Erythroblast (primary cell): ENCODE measurements around the gene CNOT6L.

Experiments
- GATA1 ChIP-seq: IDR thresholded peaks from 2 replicates; pipeline ENCODE4 v1.6.1; 2011; ENCODE audit warnings: low read depth, mild to moderate bottlenecking, control low read depth, low read length, moderate library complexity
- POLR2A ChIP-seq: IDR thresholded peaks from 2 replicates; pipeline ENCODE4 v1.6.1; 2011; ENCODE audit warnings: mild to moderate bottlenecking, low read length

GRCh38 chr4:77671051-77671450 lies 148.1 kb downstream of the CNOT6L start:
- TF ChIP-seq POLR2A (no peak), GATA1 (no peak)
